ENCODE data around the gene EPHA8. TPM values are rescaled to one million over a fixed set of nuclear protein-coding genes. Genes with fewer than 3 reads are reported as not detected.

The EPHA8 gene
- polyA plus RNA-seq, 1 donor: not detected

GRCh38 chr1:22537441-22538139 is 25.7 kb upstream of the EPHA8 start:
- no peak for DNase-seq

GRCh38 chr1:22539510-22540118 is 23.7 kb upstream of the EPHA8 start:
- DNase-seq: no peak

GRCh38 chr1:22540337-22540736 is 23.0 kb upstream of the EPHA8 start:
- no peak for DNase-seq

- DNase-seq: no peak
These were observed 20.4 kb upstream of the EPHA8 start for GRCh38 chr1:22542886-22543285.

GRCh38 chr1:22543679-22544078 is 19.6 kb upstream of the EPHA8 start:
- no peak for DNase-seq

- no peak for DNase-seq
These were observed 18.7 kb upstream of the EPHA8 start for GRCh38 chr1:22544606-22545005.

- DNase-seq: no peak
These were observed 18.1 kb upstream of the EPHA8 start for GRCh38 chr1:22545141-22545540.

GRCh38 chr1:22547186-22547817 is 16.0 kb upstream of the EPHA8 start:
- no peak for DNase-seq

- no peak for DNase-seq
These were observed 15.3 kb upstream of the EPHA8 start for GRCh38 chr1:22547818-22548462.

- no peak for DNase-seq
These were observed 13.3 kb upstream of the EPHA8 start for GRCh38 chr1:22550021-22550420.

GRCh38 chr1:22551591-22551990 is 11.7 kb upstream of the EPHA8 start:
- DNase-seq: no peak

GRCh38 chr1:22552021-22552420 is 11.3 kb upstream of the EPHA8 start:
- no peak for DNase-seq

GRCh38 chr1:22553104-22553880 is 10.0 kb upstream of the EPHA8 start:
- DNase-seq: no peak

GRCh38 chr1:22553991-22554522 is 9.2 kb upstream of the EPHA8 start:
- no peak for DNase-seq

GRCh38 chr1:22555371-22555656 is 8.0 kb upstream of the EPHA8 start:
- no peak for DNase-seq

GRCh38 chr1:22556391-22557104 is 6.7 kb upstream of the EPHA8 start:
- no peak for DNase-seq

GRCh38 chr1:22557341-22557950 is 5.8 kb upstream of the EPHA8 start:
- no peak for DNase-seq

- no peak for DNase-seq
These were observed 648 bp downstream of the EPHA8 start for GRCh38 chr1:22563671-22564602.

GRCh38 chr1:22566161-22566560 is 2.9 kb downstream of the EPHA8 start:
- no peak for DNase-seq

- DNase-seq: no peak
These were observed 3.9 kb downstream of the EPHA8 start for GRCh38 chr1:22567197-22567596.
